ENCODE data around the gene HLA-DMB. TPM values are rescaled to one million over a fixed set of nuclear protein-coding genes. Genes with fewer than 3 reads are reported as not detected.

The HLA-DMB gene
- total and polyA plus RNA-seq, 5 experiments from 2014 or later = 10.8 to 23.5 (median 22.5) TPM

GRCh38 chr6:32956176-32956575 is 15.3 kb upstream of the HLA-DMB start:
- DNase-seq (no peak), ATAC-seq (no peak)
- no peaks in the 10 kb centered on the region for H3K9me3 Mint-ChIP-seq
- no peak overlapping the region for H3K4me3 Mint-ChIP-seq
- peaks cover 0 to 4% (median 0%) of the 10 kb centered on the region in 3 donors for H3K36me3 Mint-ChIP-seq
- H3K27me3 Mint-ChIP-seq = no peaks in the 10 kb centered on the region
- POLR2A ChIA-PET = interaction anchor here (4.5 to 13.5 kb wide), 2 partner anchors 12 to 13 kb away, joined by 65 to 344 read pairs; partner anchors contain the start of genes BRD2 and HLA-DMB
- H3K4me1 Mint-ChIP-seq = peaks cover 29 to 68% (median 46%) of the 10 kb centered on the region in 4 donors
- peak overlapping the region in 3 of 10 donors; percentile 13 to 65 (median 32) for H3K27ac Mint-ChIP-seq

GRCh38 chr6:32954986-32955802 is 14.4 kb upstream of the HLA-DMB start:
- ATAC-seq (peak; percentile 14 to 15), DNase-seq (peak in 4 of 10 donors; percentile 23 to 37 (median 34))
- Mint-ChIP-seq H3K36me3 (peaks cover 0 to 4% (median 0%) of the 10 kb centered on the region in 3 donors), H3K4me1 (peaks cover 26 to 62% (median 52%) of the 10 kb centered on the region in 4 donors), H3K27me3 (no peaks in the 10 kb centered on the region), H3K4me3 (no peak overlapping the region), H3K9me3 (no peaks in the 10 kb centered on the region), H3K27ac (peak overlapping the region in 7 of 10 donors; percentile 4 to 68 (median 32))
- POLR2A ChIA-PET = interaction anchor here (0.6 to 13.5 kb wide), 9 partner anchors 12 to 1134 kb away, joined by 3 to 344 read pairs (median 9); partner anchors contain the start of genes BRD2 and HLA-DMB

GRCh38 chr6:32954267-32954666 is 13.4 kb upstream of the HLA-DMB start:
- H3K4me1 Mint-ChIP-seq = peaks cover 36 to 66% (median 59%) of the 10 kb centered on the region in 4 donors
- DNase-seq (no peak), ATAC-seq (no peak)
- peak overlapping the region in 2 of 10 donors; percentile 17 to 24 for H3K4me3 Mint-ChIP-seq
- H3K36me3 Mint-ChIP-seq = peaks cover 0 to 4% (median 0%) of the 10 kb centered on the region in 3 donors
- peak overlapping the region in 3 of 10 donors; percentile 44 to 90 (median 76) for H3K27ac Mint-ChIP-seq
- POLR2A ChIA-PET = interaction anchor here (0.6 to 13.5 kb wide), 7 partner anchors 11 to 1133 kb away, joined by 3 to 344 read pairs (median 30); partner anchors contain the start of genes BRD2 and HLA-DMB
- no peaks in the 10 kb centered on the region for H3K27me3 Mint-ChIP-seq
- no peaks in the 10 kb centered on the region for H3K9me3 Mint-ChIP-seq

GRCh38 chr6:32953775-32954174 is 12.9 kb upstream of the HLA-DMB start:
- H3K9me3 Mint-ChIP-seq = no peaks in the 10 kb centered on the region
- ATAC-seq (no peak), DNase-seq (no peak)
- peak overlapping the region in 4 of 10 donors; percentile 76 to 93 (median 89) for H3K27ac Mint-ChIP-seq
- H3K4me1 Mint-ChIP-seq = peaks cover 37 to 71% (median 61%) of the 10 kb centered on the region in 4 donors
- peak overlapping the region in 2 of 10 donors; percentile 79 to 88 for H3K4me3 Mint-ChIP-seq
- H3K27me3 Mint-ChIP-seq = no peaks in the 10 kb centered on the region
- POLR2A ChIA-PET = interaction anchor here (1.0 to 13.5 kb wide), 12 partner anchors 11 to 246 kb away, joined by 3 to 344 read pairs (median 8); partner anchors contain the start of genes BRD2 and HLA-DMB
- peaks cover 0 to 4% (median 0%) of the 10 kb centered on the region in 3 donors for H3K36me3 Mint-ChIP-seq

GRCh38 chr6:32952817-32953739 is 12.2 kb upstream of the HLA-DMB start, which contains the start of gene HLA-DMA:
HLA-DMA (minus strand) TSS chr6:32953097; CDS start chr6:32953036, 61 bp downstream.
- H3K27me3 Mint-ChIP-seq = no peaks in the 10 kb centered on the region
- ATAC-seq (peak; percentile 98), DNase-seq (peak; percentile 37 to 89 (median 78))
- peaks cover 0 to 4% (median 0%) of the 10 kb centered on the region in 3 donors for H3K36me3 Mint-ChIP-seq
- peak within 1 kb of the TSS; percentile 76 to 88 (median 82) for H3K4me3 Mint-ChIP-seq
- peaks cover 37 to 76% (median 60%) of the 10 kb centered on the region in 4 donors for H3K4me1 Mint-ChIP-seq
- H3K9me3 Mint-ChIP-seq = no peaks in the 10 kb centered on the region
- peak within 1 kb of the TSS; percentile 85 to 94 (median 90) for H3K27ac Mint-ChIP-seq
- POLR2A ChIA-PET = interaction anchor here (0.6 to 13.5 kb wide), 12 partner anchors 10 to 392 kb away, joined by 3 to 344 read pairs (median 8); partner anchors contain the start of genes BRD2 and HLA-DMB

- H3K36me3 Mint-ChIP-seq = no peaks in the 10 kb centered on the region
- no peaks in the 10 kb centered on the region for H3K9me3 Mint-ChIP-seq
- H3K4me1 Mint-ChIP-seq = peaks cover 41 to 90% (median 62%) of the 10 kb centered on the region in 4 donors
- H3K27me3 Mint-ChIP-seq = no peaks in the 10 kb centered on the region
- H3K27ac Mint-ChIP-seq = peak overlapping the region in 3 of 10 donors; percentile 26 to 76 (median 55)
- no peak for ATAC-seq
- H3K4me3 Mint-ChIP-seq = peak overlapping the region in 2 of 10 donors; percentile 9 to 73
- POLR2A ChIA-PET = interaction anchor here (1.3 to 13.5 kb wide), 4 partner anchors 9 to 34 kb away, joined by 3 to 344 read pairs (median 6); partner anchors contain the start of gene BRD2
- DNase-seq = no peak
Observed at GRCh38 chr6:32950449-32950848, 9.6 kb upstream of the HLA-DMB start.

GRCh38 chr6:32950010-32950409 is 9.2 kb upstream of the HLA-DMB start:
- POLR2A ChIA-PET = interaction anchor here (1.3 to 13.5 kb wide), 3 partner anchors 10 to 34 kb away, joined by 3 to 344 read pairs (median 5); partner anchors contain the start of gene BRD2
- H3K4me1 Mint-ChIP-seq = peaks cover 41 to 90% (median 62%) of the 10 kb centered on the region in 4 donors
- H3K9me3 Mint-ChIP-seq = no peaks in the 10 kb centered on the region
- no peak for ATAC-seq
- H3K27ac Mint-ChIP-seq = peak overlapping the region in 5 of 10 donors; percentile 26 to 76 (median 53)
- H3K36me3 Mint-ChIP-seq = no peaks in the 10 kb centered on the region
- no peaks in the 10 kb centered on the region for H3K27me3 Mint-ChIP-seq
- H3K4me3 Mint-ChIP-seq = peak overlapping the region in 2 of 10 donors; percentile 29 to 73
- DNase-seq = no peak

GRCh38 chr6:32949113-32949512 is 8.3 kb upstream of the HLA-DMB start:
- H3K36me3 Mint-ChIP-seq = no peaks in the 10 kb centered on the region
- no peaks in the 10 kb centered on the region for H3K27me3 Mint-ChIP-seq
- POLR2A ChIA-PET = interaction anchor here (1.4 to 13.5 kb wide), 3 partner anchors 15 to 35 kb away, joined by 5 to 344 read pairs (median 15); partner anchors contain the start of gene BRD2
- peak overlapping the region in 4 of 10 donors; percentile 27 to 51 (median 38) for H3K27ac Mint-ChIP-seq
- H3K4me1 Mint-ChIP-seq = peaks cover 45 to 90% (median 63%) of the 10 kb centered on the region in 4 donors
- DNase-seq (no peak), ATAC-seq (no peak)
- no peaks in the 10 kb centered on the region for H3K9me3 Mint-ChIP-seq
- peak overlapping the region in 1 of 10 donors; percentile 9 for H3K4me3 Mint-ChIP-seq

- POLR2A ChIA-PET = interaction anchor here (1.2 to 13.5 kb wide), 3 partner anchors 14 to 54 kb away, joined by 6 to 344 read pairs (median 15); partner anchors contain the start of gene BRD2
- peak in 6 of 10 donors; percentile 23 to 52 (median 42) for DNase-seq
- Mint-ChIP-seq H3K36me3 (no peaks in the 10 kb centered on the region), H3K4me1 (peaks cover 43 to 90% (median 62%) of the 10 kb centered on the region in 4 donors), H3K4me3 (no peak overlapping the region), H3K9me3 (no peaks in the 10 kb centered on the region), H3K27ac (peak overlapping the region in 7 of 10 donors; percentile 14 to 66 (median 45)), H3K27me3 (no peaks in the 10 kb centered on the region)
- peak in 1 of 2 donors; percentile 24 for ATAC-seq
Observed at GRCh38 chr6:32947552-32948465, 7.0 kb upstream of the HLA-DMB start.

- no peak overlapping the region for H3K4me3 Mint-ChIP-seq
- DNase-seq (no peak), ATAC-seq (no peak)
- POLR2A ChIA-PET = interaction anchor here (2.4 to 13.5 kb wide), 2 partner anchors 13 to 22 kb away, joined by 15 to 344 read pairs; partner anchors contain the start of gene BRD2
- H3K4me1 Mint-ChIP-seq = peaks cover 39 to 90% (median 63%) of the 10 kb centered on the region in 4 donors
- no peaks in the 10 kb centered on the region for H3K9me3 Mint-ChIP-seq
- H3K27ac Mint-ChIP-seq = peak overlapping the region in 5 of 10 donors; percentile 3 to 79 (median 36)
- no peaks in the 10 kb centered on the region for H3K27me3 Mint-ChIP-seq
- no peaks in the 10 kb centered on the region for H3K36me3 Mint-ChIP-seq
Observed at GRCh38 chr6:32946893-32947292, 6.1 kb upstream of the HLA-DMB start.

Measured in naive thymus-derived CD8-positive, alpha-beta T cell (primary cell).